Glutamatergic neuron (in vitro differentiated cells): ENCODE results near the gene LHFPL3. TPM values are rescaled to one million over a fixed set of nuclear protein-coding genes. Genes with fewer than 3 reads are reported as not detected.

Source experiments
- DNase-seq: peaks from one replicate; pipeline ENCODE4 v3.0.0; 2022
- H3K27ac Mint-ChIP-seq: one replicate; pipeline ENCODE4 v1.8.0; 2020; ENCODE audit warnings: mild to moderate bottlenecking, mixed read lengths, inconsistent platforms; ENCODE audit not compliant: unreplicated experiment
- H3K27me3 Mint-ChIP-seq: one replicate; pipeline ENCODE4 v1.8.0; 2020; ENCODE audit warnings: mild to moderate bottlenecking, moderate library complexity, mixed read lengths, inconsistent platforms; ENCODE audit not compliant: unreplicated experiment
- H3K36me3 Mint-ChIP-seq: one replicate; pipeline ENCODE4 v1.8.0; 2020; ENCODE audit warnings: mild to moderate bottlenecking, mixed read lengths, inconsistent platforms; ENCODE audit not compliant: unreplicated experiment
- H3K4me1 Mint-ChIP-seq: one replicate; pipeline ENCODE4 v1.8.0; 2020; ENCODE audit warnings: mild to moderate bottlenecking, low read depth, mixed read lengths, inconsistent platforms; ENCODE audit not compliant: unreplicated experiment
- H3K4me3 Mint-ChIP-seq: one replicate; pipeline ENCODE4 v1.8.0; 2020; ENCODE audit warnings: mild to moderate bottlenecking, mixed read lengths, inconsistent platforms; ENCODE audit not compliant: unreplicated experiment
- H3K9me3 Mint-ChIP-seq: one replicate; pipeline ENCODE4 v1.8.0; 2020; ENCODE audit warnings: mild to moderate bottlenecking, moderate library complexity, mixed read lengths, inconsistent platforms; ENCODE audit not compliant: unreplicated experiment
- total RNA-seq: library from RNA; stranded (reverse); fragmentation: NEBNext Ultra II Directional; extraction: Animal tissue kit (Norgen Biotek cat#: 25700); gene quantifications from one replicate; pipeline ENCODE4 v1.2.1, GENCODE V29; 2021; ENCODE audit not compliant: unreplicated experiment
- TF ChIP-seq, protein P1 (sequence below): fragments of 200-600 bp; sonication (generic); IDR thresholded peaks from one replicate; pipeline ENCODE4 v1.5.0; 2021; ENCODE audit not compliant: partially characterized antibody, unreplicated experiment

Gene LHFPL3
- total RNA-seq, 1 donor from 2014 or later = not detected

DNA sequence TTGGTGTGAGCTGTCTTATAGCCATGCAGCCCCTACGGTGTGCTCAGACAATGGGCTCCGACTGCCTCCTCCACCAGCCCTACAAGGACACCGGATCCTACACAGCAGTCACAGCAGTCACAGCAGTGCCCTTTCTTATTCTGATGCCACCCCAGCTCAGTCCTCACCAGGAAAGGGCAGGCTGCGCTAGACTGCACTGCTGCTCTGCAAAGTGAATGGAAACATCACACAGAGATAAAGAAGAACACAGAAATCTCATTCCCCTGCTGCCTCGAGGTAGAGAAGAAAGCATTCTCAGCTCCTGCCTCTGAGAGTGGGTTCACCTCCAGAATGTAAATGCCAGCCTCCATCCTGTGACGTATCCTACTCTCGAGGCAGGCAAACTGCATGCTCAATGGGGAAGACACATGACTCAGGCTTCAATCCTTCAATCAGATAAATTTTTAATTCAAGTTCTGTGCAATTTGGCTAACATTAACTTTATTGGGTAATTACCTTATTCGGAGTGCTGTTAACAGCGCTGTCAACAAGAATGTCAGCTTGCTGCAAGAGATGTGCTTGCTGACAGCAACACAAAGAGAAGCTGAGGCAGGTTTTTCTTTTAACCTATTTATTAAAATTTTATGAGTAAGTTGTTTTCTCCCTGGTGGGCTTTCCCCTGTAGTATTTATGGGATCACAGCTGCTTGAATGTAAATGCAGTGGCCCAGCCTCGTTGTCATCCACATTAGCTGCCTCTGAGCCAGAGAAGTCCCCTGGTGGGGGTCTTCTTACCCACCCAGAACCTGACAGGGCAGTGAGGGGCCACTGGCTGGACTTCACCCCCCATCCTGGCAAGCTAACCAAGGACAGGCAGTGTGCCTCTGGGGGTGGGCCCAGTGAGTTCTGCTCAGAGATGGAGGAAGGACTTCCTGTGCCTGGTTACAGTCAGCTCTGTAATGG is 444.3 kb downstream of the LHFPL3 start:
- peaks cover 2% of the 10 kb centered on the region for H3K4me1 Mint-ChIP-seq
- H3K9me3 Mint-ChIP-seq = no peaks in the 10 kb centered on the region
- TF ChIP-seq, protein P1, sequence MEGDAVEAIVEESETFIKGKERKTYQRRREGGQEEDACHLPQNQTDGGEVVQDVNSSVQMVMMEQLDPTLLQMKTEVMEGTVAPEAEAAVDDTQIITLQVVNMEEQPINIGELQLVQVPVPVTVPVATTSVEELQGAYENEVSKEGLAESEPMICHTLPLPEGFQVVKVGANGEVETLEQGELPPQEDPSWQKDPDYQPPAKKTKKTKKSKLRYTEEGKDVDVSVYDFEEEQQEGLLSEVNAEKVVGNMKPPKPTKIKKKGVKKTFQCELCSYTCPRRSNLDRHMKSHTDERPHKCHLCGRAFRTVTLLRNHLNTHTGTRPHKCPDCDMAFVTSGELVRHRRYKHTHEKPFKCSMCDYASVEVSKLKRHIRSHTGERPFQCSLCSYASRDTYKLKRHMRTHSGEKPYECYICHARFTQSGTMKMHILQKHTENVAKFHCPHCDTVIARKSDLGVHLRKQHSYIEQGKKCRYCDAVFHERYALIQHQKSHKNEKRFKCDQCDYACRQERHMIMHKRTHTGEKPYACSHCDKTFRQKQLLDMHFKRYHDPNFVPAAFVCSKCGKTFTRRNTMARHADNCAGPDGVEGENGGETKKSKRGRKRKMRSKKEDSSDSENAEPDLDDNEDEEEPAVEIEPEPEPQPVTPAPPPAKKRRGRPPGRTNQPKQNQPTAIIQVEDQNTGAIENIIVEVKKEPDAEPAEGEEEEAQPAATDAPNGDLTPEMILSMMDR = no peak
- no peak for DNase-seq
- no peak overlapping the region for H3K4me3 Mint-ChIP-seq
- H3K36me3 Mint-ChIP-seq = no peaks in the 10 kb centered on the region
- H3K27me3 Mint-ChIP-seq = peaks cover 1% of the 10 kb centered on the region
- no peak overlapping the region for H3K27ac Mint-ChIP-seq

DNA sequence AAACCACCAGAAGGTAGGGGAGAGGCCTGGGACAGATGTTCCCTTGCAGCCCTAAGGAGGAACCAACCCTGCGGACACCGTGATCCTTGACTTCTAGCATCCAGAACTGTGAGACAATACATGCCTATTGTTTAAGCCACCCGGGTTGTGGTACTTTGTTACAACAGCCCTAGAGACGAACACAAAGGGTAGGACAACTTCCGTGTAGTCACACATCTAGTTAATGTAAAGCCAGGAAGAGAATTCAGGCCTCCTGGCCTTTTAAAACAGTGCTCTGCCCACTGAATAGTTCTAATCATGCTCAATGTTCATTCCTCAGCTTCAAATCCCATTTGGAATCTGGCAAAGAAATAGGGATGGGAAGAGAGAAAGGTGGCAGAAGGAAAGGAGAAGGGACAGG is 445.4 kb downstream of the LHFPL3 start:
- H3K4me3 Mint-ChIP-seq = no peak overlapping the region
- H3K36me3 Mint-ChIP-seq = no peaks in the 10 kb centered on the region
- DNase-seq = no peak
- peaks cover 1% of the 10 kb centered on the region for H3K27me3 Mint-ChIP-seq
- H3K4me1 Mint-ChIP-seq = peaks cover 2% of the 10 kb centered on the region
- no peak overlapping the region for H3K27ac Mint-ChIP-seq
- H3K9me3 Mint-ChIP-seq = no peaks in the 10 kb centered on the region
- TF ChIP-seq, protein P1 = no peak

- Mint-ChIP-seq H3K9me3 (no peaks in the 10 kb centered on the region), H3K4me3 (no peak overlapping the region), H3K27me3 (peaks cover under 1% of the 10 kb centered on the region), H3K36me3 (no peaks in the 10 kb centered on the region), H3K4me1 (peaks cover 2% of the 10 kb centered on the region), H3K27ac (no peak overlapping the region)
- TF ChIP-seq, protein P1 = no peak
- no peak for DNase-seq
These were observed 447.1 kb downstream of the LHFPL3 start for GRCh38 chr7:104775531-104775930.

DNA sequence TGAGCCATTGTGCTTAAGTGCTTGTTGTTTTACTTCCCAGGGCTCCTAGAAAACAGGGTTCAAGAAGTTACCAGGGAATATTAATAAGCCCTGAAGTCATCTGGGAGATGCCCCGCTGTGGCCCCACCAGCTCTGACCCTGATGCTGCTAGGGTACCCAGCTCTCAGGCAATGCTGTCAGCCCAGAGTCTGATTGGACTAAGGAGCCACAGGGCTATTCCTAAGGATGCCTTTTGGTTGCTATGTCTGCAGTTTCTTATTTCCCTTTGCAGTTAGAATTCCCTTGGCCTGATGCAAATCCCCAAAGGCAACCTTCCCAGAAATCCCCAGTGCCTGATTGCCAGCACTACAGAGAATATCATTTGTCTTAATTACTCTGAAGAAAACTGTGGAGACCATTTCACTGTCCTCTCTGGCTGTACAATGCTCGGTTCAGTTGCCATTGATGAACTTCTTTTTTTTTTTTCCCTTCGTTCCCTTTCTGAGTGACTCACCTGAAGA is 448.9 kb downstream of the LHFPL3 start:
- H3K4me1 Mint-ChIP-seq = peaks cover 2% of the 10 kb centered on the region
- no peak overlapping the region for H3K27ac Mint-ChIP-seq
- H3K4me3 Mint-ChIP-seq = no peak overlapping the region
- no peak for DNase-seq
- TF ChIP-seq, protein P1 = no peak
- no peaks in the 10 kb centered on the region for H3K36me3 Mint-ChIP-seq
- no peaks in the 10 kb centered on the region for H3K27me3 Mint-ChIP-seq
- H3K9me3 Mint-ChIP-seq = no peaks in the 10 kb centered on the region

GRCh38 chr7:104779888-104780287 is 451.5 kb downstream of the LHFPL3 start:
- no peaks in the 10 kb centered on the region for H3K4me1 Mint-ChIP-seq
- no peak overlapping the region for H3K4me3 Mint-ChIP-seq
- no peak overlapping the region for H3K27ac Mint-ChIP-seq
- DNase-seq = no peak
- H3K36me3 Mint-ChIP-seq = no peaks in the 10 kb centered on the region
- no peaks in the 10 kb centered on the region for H3K27me3 Mint-ChIP-seq
- TF ChIP-seq, protein P1 = no peak
- H3K9me3 Mint-ChIP-seq = no peaks in the 10 kb centered on the region
